Activated naive CD4-positive, alpha-beta T cell treated with anti-CD3 and anti-CD28 coated beads for 36 hours (primary cell): ENCODE results near the gene ATP5F1D. TPM values are rescaled to one million over a fixed set of nuclear protein-coding genes. Genes with fewer than 3 reads are reported as not detected.

ENCODE experiments used
- CTCF ChIA-PET: fragments of 350-600 bp; sonication (Branson Sonifier 250); formaldehyde crosslinking; loops from one replicate; lab custom pipeline; 2021; ENCODE audit warnings: antibody characterized with exemption; lab: Charles Lee
- DNase-seq: peaks from one replicate; pipeline ENCODE4 v3.0.0-alpha.2; 2020
- H3K27ac Mint-ChIP-seq: one replicate; pipeline ENCODE4 v1.8.0; 2021; ENCODE audit warnings: mild to moderate bottlenecking, mixed read lengths
- H3K27me3 Mint-ChIP-seq: one replicate; pipeline ENCODE4 v1.8.0; 2021; ENCODE audit warnings: low read depth, mixed read lengths
- H3K36me3 Mint-ChIP-seq: one replicate; pipeline ENCODE4 v1.8.0; 2021; ENCODE audit warnings: low read depth, mixed read lengths
- H3K4me1 Mint-ChIP-seq: one replicate; pipeline ENCODE4 v1.8.0; 2021; ENCODE audit warnings: low read depth, mixed read lengths
- H3K4me3 Mint-ChIP-seq: one replicate; pipeline ENCODE4 v1.8.0; 2021; ENCODE audit warnings: mild to moderate bottlenecking, moderate library complexity, mixed read lengths
- H3K9me3 Mint-ChIP-seq: one replicate; pipeline ENCODE4 v1.8.0; 2021; ENCODE audit warnings: mixed read lengths
- intact Hi-C: fragments of 100-400 bp; cut with micrococcal nuclease; formaldehyde crosslinking; loops from one replicate; pipeline ENCODE4 v1.15.1; 2023
- total RNA-seq, 2 experiments: library from RNA; stranded (reverse); gene quantifications; one replicate each; pipeline ENCODE4 v1.2.3, GENCODE V29; 2021

ATP5F1D gene
- total RNA-seq, 2 experiments from 2014 or later, result 153 TPM

- intact Hi-C loops, result no loop called here
- Mint-ChIP-seq H3K27ac (no peak overlapping the region), H3K4me3 (no peak overlapping the region), H3K27me3 (no peaks in the 10 kb centered on the region), H3K4me1 (no peaks in the 10 kb centered on the region), H3K9me3 (no peaks in the 10 kb centered on the region), H3K36me3 (peaks cover 5% of the 10 kb centered on the region)
- CTCF ChIA-PET, result no interaction called here
- no peak for DNase-seq
These were observed 11.4 kb upstream of the ATP5F1D start for GRCh38 chr19:1229924-1230782.

DNA sequence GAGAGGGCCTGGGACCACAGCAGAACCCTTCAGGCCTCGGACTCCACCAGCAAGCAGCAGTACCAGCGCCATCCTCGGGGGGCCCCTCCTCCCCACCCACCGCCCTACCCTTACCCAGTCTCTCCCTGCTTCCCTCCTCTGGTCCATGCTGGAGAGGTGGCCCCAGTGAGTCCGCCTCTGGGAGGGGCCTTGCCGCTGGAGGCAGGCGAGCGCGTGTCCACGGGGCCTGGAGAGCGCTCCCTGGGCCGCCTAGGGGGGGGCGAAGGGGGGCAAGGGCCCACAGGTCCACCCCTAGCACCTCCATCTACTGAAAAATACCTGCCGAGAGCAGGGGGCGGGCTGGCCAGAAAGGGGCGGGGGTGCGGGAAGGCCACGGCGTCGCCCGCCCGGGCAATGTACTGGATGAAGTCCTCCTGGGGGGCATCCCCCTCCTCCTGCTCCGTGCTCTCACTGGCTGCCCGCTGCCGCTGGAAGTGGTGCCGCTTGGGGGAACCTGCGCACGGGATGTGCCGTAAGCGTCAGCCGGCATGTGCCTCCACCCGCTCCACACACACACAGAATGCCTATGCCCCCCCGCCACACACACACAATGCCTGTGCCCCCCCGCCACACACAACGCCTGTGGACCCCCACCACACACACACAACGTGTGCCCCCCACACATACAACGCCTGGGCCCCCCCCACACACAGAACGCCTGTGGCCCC lies 10.6 kb upstream of the ATP5F1D start:
- H3K27me3 Mint-ChIP-seq, result no peaks in the 10 kb centered on the region
- no peak overlapping the region for H3K27ac Mint-ChIP-seq
- peaks cover 5% of the 10 kb centered on the region for H3K36me3 Mint-ChIP-seq
- no peaks in the 10 kb centered on the region for H3K4me1 Mint-ChIP-seq
- H3K4me3 Mint-ChIP-seq, result no peak overlapping the region
- no peaks in the 10 kb centered on the region for H3K9me3 Mint-ChIP-seq
- intact Hi-C loops, result no loop called here
- no peak for DNase-seq
- CTCF ChIA-PET, result no interaction called here

DNA sequence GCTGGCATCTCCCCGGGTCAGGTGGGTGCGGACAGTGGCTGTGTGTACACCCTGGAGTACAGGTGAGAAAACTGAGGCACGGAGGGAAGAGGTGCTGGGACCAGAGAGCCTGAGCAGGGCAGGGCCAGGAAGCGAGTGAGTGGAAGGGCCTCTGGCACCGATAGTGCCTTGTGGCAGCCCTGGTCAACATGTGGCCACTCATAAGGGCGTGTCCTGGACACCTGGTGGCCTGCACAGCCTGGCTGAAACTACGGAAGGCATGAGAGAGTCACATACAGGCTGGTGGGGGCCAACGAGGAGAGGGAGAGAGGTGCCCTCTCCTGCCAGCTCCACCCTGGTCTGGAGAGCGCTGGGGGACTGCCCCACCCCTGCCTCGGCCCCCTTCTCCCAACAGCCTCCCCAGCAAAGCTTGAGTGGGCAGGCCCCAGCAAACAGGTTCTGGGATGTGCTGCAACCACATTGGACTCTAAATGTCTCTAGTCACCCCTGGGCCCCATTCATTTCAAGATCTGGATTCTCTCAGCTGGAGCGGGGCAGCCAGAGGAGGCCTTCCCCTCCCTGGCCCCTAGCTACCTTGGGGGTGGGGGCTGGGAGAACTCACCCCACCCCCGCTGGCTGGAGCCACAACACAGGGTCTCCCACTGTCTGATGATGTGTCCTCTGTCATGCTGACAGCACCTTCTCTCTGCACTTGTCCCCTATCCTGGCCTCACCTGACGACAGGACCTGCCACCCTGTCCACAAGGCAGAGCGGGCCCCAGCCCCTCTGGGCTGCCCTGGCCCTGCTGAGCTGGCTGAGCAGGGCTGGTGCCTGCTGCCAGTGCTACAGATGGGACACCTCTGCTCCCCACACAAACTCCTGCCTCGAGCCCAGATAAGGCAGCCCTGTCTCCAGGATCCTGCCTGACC lies 9.6 kb upstream of the ATP5F1D start:
- no peaks in the 10 kb centered on the region for H3K9me3 Mint-ChIP-seq
- no peak for DNase-seq
- H3K4me1 Mint-ChIP-seq, result no peaks in the 10 kb centered on the region
- no peaks in the 10 kb centered on the region for H3K27me3 Mint-ChIP-seq
- CTCF ChIA-PET, result no interaction called here
- intact Hi-C loops, result no loop called here
- H3K4me3 Mint-ChIP-seq, result no peak overlapping the region
- peaks cover 5% of the 10 kb centered on the region for H3K36me3 Mint-ChIP-seq
- H3K27ac Mint-ChIP-seq, result no peak overlapping the region

DNA sequence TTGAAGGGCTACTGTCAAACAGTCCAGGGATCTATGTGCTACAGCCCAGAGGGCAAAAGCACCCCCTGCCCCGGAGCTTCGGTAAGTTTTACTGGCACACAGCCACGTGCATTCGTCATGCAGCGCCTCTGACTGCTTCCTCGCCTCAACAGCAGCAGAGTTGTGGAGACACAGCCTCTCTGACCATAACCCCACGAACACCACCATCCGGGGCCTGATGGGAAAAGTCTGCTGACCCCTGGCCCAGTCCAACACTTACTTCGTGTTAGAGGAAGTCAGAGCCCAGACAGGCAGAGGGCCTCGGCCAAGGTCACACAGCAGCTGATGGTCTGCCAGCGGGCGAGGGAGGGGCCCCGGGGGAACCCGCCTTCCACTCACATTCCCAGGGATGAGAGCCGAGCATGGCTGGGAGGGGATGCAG lies 8.9 kb upstream of the ATP5F1D start:
- no peak for DNase-seq
- Mint-ChIP-seq H3K27ac (no peak overlapping the region), H3K9me3 (no peaks in the 10 kb centered on the region), H3K36me3 (peaks cover 2% of the 10 kb centered on the region), H3K4me3 (no peak overlapping the region), H3K4me1 (no peaks in the 10 kb centered on the region), H3K27me3 (no peaks in the 10 kb centered on the region)
- CTCF ChIA-PET, result no interaction called here
- intact Hi-C loops, result no loop called here

DNA sequence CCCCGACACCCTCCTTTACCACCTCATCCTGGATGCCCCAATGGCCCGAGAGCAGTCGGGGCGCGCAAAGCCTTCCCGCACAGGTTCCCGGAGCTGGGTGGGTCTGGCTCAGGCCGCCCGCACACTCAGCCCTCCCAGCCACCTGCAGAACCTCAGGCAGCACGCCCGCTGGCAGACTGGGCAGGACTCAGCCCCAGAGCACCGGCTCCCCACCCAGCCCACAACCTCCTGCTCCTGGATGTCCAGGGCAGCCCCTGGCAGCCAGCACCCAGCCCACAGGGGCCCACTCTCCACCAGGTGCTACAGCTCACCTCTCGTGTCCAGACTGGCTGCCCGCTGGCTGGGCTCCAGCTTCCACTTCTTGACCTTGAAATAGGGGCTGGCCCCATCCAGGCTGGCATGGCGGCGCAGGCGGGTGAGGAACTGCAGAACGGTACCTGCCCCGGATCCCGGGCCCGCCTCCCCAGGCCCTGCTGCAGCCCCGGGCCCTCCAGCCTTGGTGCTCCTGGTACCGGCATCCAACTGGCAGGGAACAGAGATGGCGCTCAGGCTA lies 8.4 kb upstream of the ATP5F1D start:
- Mint-ChIP-seq H3K36me3 (peaks cover under 1% of the 10 kb centered on the region), H3K9me3 (no peaks in the 10 kb centered on the region)
- CTCF ChIA-PET, result no interaction called here

DNA sequence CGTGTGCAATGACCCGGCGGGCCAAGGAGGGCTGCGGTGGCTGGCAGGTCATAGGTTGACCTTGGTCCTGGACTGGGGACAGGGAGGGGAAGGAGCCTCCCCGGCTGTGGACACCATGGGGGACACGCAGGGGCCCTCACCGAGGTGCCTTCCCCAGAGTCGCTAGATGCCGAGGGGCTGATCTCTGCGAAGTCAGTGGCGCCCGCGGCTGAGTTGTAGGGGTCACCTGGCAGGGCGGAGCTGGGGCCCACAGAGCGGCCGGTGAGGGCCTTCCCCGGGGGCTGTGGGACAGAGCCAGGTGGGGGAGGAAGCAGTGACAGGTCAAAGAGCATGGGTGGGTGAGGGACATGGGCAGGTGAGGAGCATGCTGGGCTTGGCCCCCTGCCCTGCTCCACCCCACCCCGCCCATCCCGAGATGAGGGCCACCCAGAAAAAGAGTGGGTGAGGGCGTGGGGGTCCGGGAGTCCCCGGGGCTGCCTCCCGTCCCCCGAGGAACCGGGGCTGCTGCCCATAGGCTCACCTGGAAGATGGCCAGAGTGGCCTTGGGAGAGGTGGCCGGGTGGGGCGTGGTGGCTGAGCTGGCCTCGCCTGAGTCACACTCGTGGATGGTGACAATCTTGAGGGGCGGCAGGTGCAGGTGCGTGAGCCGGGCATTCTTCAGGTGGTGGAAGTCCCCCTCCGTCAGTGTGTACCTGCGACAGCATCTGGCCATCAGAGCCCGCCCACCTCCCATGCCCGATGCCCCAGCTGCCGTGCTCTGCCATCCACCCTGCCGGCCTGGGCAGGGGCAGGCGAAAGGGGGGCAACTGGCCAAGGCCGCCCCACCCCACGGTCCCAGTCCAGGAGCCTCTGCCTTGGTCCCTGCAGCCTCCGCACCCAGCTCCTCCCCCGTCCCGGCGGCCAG lies 7.2 kb upstream of the ATP5F1D start:
- Mint-ChIP-seq H3K9me3 (no peaks in the 10 kb centered on the region), H3K36me3 (no peaks in the 10 kb centered on the region), H3K27ac (no peak overlapping the region), H3K4me1 (peaks cover 8% of the 10 kb centered on the region), H3K4me3 (no peak overlapping the region), H3K27me3 (peaks cover 8% of the 10 kb centered on the region)
- intact Hi-C loops, result no loop called here
- DNase-seq, result no peak
- CTCF ChIA-PET, result no interaction called here

More for the DNA sequence above, 8.4 kb upstream of the ATP5F1D start:
- no peaks in the 10 kb centered on the region for H3K4me1 Mint-ChIP-seq
- intact Hi-C loops, result no loop called here
- H3K27ac Mint-ChIP-seq, result no peak overlapping the region
- no peak overlapping the region for H3K4me3 Mint-ChIP-seq
- no peaks in the 10 kb centered on the region for H3K27me3 Mint-ChIP-seq
- no peak for DNase-seq

DNA sequence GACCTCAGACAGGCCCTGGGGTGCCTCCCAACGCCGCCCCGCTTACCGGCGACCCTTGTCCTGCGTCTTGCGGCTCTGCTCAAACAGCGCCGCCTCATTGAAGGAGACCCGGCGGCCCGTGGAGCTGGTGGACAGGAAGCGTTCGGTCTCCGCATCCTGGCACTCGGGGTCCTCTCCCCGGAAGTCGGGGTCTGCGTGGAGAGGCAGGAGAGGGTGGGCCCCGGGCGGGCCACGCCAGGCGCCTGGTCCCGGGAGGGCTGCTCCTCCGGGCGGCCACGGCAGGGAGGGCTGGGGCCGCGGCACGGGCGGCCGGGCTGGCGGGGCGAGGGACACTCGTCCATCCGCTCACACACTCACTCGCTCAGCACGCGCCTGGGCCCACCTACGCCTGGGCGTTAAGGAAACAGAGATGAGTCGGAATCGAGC lies 6.6 kb upstream of the ATP5F1D start:
- H3K27ac Mint-ChIP-seq, result no peak overlapping the region
- H3K27me3 Mint-ChIP-seq, result peaks cover 10% of the 10 kb centered on the region
- H3K36me3 Mint-ChIP-seq, result no peaks in the 10 kb centered on the region
- no peak for DNase-seq
- H3K9me3 Mint-ChIP-seq, result no peaks in the 10 kb centered on the region
- intact Hi-C loops, result no loop called here
- H3K4me3 Mint-ChIP-seq, result no peak overlapping the region
- H3K4me1 Mint-ChIP-seq, result peaks cover 10% of the 10 kb centered on the region
- CTCF ChIA-PET, result no interaction called here

DNA sequence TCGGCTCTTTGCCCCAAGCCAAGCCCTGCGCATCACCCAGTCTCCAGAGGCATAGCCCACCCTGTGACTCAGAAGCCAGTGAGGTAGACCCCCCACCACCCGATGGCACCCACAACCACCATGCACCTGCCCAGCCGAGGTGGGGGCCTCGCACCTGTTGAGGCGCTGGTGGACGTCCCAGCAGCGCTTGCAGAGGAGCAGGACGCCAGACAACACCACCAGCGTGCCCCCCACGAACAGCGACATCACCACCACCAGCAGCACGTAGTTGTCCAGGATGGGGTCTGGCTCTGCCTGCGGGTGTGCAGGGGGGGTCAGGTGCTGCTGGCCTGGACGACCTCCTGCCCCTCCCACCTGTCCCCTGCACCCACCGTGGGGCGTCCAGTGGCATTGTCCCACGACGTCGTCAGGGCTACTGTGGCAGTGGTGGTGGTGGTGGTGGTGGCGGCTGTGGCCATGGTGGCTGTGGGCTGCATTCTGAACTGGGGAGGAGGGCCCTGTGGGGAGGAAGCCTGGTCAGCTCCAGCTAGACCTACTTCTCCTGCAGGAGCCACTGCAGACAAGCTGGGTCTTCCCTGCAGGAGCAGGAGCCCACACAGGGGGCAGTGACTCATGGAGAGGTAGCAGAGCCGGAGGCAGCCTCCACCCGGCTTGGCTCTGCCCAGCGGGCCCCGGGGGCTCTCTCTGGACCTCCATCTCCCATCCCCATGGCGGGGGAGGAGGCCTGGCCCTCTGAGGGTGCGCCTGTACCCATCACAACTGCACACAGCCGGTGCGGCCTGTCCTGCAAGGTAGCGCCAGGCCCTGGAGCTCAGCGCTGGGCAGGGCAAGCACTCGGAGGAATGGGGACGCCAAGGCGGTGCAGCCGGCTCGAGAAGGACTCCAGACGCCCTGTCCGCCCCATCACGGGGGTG lies 5.7 kb upstream of the ATP5F1D start:
- H3K4me1 Mint-ChIP-seq, result peaks cover 12% of the 10 kb centered on the region
- CTCF ChIA-PET, result no interaction called here
- H3K27me3 Mint-ChIP-seq, result peaks cover 10% of the 10 kb centered on the region
- H3K9me3 Mint-ChIP-seq, result no peaks in the 10 kb centered on the region
- H3K27ac Mint-ChIP-seq, result no peak overlapping the region
- H3K36me3 Mint-ChIP-seq, result no peaks in the 10 kb centered on the region
- no peak for DNase-seq
- intact Hi-C loops, result no loop called here
- H3K4me3 Mint-ChIP-seq, result peak overlapping the region; percentile 24

GRCh38 chr19:1236576-1236975 lies 5.0 kb upstream of the ATP5F1D start:
- intact Hi-C loops, result no loop called here
- H3K4me3 Mint-ChIP-seq, result peak overlapping the region; percentile 24

DNA sequence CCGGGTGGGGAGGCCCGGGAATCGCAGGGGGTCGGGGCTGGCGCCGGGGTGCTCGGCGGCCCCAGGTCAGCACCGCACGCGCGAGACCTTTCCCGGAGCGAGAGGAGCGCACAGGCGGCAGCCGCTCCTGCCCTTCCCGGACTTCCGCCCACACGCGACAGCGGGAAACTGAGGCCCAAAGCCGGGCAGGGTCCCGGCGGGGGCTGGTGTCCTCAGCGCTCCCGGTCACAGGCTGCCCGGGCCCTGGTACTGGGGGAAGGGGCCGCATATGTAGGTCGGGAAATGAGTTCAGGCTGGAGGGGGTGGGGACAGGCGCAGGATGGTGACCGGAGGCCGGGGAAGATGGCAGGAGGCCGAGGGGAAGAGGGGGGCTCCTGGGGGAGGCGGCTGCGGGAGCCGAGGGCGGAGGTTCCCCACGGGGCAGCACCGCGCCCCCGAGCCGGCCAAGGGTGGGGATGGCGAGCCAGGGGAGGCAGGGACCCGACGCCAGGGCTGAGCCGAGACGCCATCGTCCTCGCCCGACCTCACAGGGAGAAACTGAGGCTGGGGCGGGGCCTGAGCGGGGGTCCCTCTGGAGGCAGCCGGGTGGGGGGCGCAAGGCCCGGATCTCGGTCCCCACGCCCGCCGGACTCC lies 4.4 kb upstream of the ATP5F1D start:
- no peak for DNase-seq
- intact Hi-C loops, result no loop called here
- Mint-ChIP-seq H3K4me3 (peak overlapping the region; percentile 44), H3K9me3 (no peaks in the 10 kb centered on the region), H3K27me3 (peaks cover 10% of the 10 kb centered on the region), H3K36me3 (no peaks in the 10 kb centered on the region), H3K27ac (no peak overlapping the region), H3K4me1 (peaks cover 20% of the 10 kb centered on the region)
- CTCF ChIA-PET, result no interaction called here

More at GRCh38 chr19:1236576-1236975, 5.0 kb upstream of the ATP5F1D start:
- Mint-ChIP-seq H3K27ac (no peak overlapping the region), H3K36me3 (no peaks in the 10 kb centered on the region), H3K27me3 (peaks cover 10% of the 10 kb centered on the region), H3K9me3 (no peaks in the 10 kb centered on the region), H3K4me1 (peaks cover 19% of the 10 kb centered on the region)
- CTCF ChIA-PET, result no interaction called here
- DNase-seq, result no peak
